C4-2B (cell line): ENCODE results near the gene SSX2IP.

Experiments used
- ZFX ChIP-seq: fragments of 450-650 bp; IDR thresholded peaks from 2 replicates; pipeline ENCODE4 v1.6.1; 2017
- TF ChIP-seq, protein P1 (sequence below): fragments of 450-650 bp; conservative IDR thresholded peaks from 2 replicates; pipeline ENCODE4 v1.5.1; 2017; ENCODE audit warnings: mild to moderate bottlenecking

DNA sequence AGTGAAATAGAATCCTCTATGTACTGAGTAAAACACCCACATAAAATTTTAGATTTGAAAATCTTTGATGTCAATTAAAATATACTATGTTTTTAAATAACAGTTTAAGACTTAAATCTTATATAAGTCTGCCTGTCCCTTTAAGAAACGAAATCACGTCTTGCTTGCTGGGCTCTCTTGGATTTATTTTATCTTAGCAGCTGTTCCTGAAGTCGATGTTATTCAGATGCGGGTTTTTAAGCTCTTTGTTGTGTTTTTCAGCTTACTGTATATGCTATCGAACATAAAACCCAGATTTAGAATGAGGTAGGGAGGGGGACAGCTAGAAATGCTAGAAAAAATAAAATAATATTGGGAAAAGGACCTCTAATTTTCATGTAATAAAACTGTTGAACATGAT is 11.1 kb upstream of the SSX2IP start:
- TF ChIP-seq, protein P1, sequence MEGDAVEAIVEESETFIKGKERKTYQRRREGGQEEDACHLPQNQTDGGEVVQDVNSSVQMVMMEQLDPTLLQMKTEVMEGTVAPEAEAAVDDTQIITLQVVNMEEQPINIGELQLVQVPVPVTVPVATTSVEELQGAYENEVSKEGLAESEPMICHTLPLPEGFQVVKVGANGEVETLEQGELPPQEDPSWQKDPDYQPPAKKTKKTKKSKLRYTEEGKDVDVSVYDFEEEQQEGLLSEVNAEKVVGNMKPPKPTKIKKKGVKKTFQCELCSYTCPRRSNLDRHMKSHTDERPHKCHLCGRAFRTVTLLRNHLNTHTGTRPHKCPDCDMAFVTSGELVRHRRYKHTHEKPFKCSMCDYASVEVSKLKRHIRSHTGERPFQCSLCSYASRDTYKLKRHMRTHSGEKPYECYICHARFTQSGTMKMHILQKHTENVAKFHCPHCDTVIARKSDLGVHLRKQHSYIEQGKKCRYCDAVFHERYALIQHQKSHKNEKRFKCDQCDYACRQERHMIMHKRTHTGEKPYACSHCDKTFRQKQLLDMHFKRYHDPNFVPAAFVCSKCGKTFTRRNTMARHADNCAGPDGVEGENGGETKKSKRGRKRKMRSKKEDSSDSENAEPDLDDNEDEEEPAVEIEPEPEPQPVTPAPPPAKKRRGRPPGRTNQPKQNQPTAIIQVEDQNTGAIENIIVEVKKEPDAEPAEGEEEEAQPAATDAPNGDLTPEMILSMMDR, result no peak
- no peak for TF ChIP-seq ZFX
